H1 (cell line): ENCODE measurements around the gene POC1B. TPM values are rescaled to one million over a fixed set of nuclear protein-coding genes. Genes with fewer than 3 reads are reported as not detected.

Experiments
- CTCF ChIA-PET: fragments of 300-600 bp; sonication (Branson Sonifier 250); formaldehyde crosslinking; loops from one replicate; lab custom pipeline; 2021; ENCODE audit not compliant: partially characterized antibody; lab: Charles Lee
- POLR2A ChIA-PET: fragments of 300-600 bp; sonication (Branson Sonifier 250); formaldehyde crosslinking; loops from one replicate; lab custom pipeline; 2021; ENCODE audit warnings: inconsistent platforms; ENCODE audit not compliant: partially characterized antibody; lab: Charles Lee
- DNase-seq, 2 experiments: peaks; one replicate each; pipeline versions ENCODE4 v3.0.0 to v3.0.0-alpha.2; 2010 to 2022; ENCODE audit warnings: low spot score in 2 of 2, low read depth in 1 of 2, mixed read lengths in 1 of 2
- FAIRE-seq: peaks from 2 replicates; lab custom pipeline; 2011; peaks lifted over from hg19 to GRCh38; lab: Jason Lieb, UNC
- H2AFZ ChIP-seq: 2 replicates; pipeline ENCODE4 v1.8.1; 2012; ENCODE audit warnings: low read length, inconsistent platforms
- H2AK5ac ChIP-seq: 2 replicates; pipeline ENCODE4 v1.6.1; 2013; ENCODE audit warnings: low read depth, low read length
- H2BK120ac ChIP-seq: replicated peaks from 2 replicates; pipeline ENCODE3; 2013; ENCODE audit warnings: low read depth, low read length, inconsistent platforms
- H2BK12ac ChIP-seq: 2 replicates; pipeline ENCODE4 v1.6.1; 2013; ENCODE audit warnings: low read depth, low read length
- H2BK15ac ChIP-seq: 2 replicates; pipeline ENCODE4 v1.6.1; 2013; ENCODE audit warnings: low read length
- H2BK20ac ChIP-seq: 2 replicates; pipeline ENCODE4 v1.6.1; 2013; ENCODE audit warnings: low read length
- H2BK5ac ChIP-seq: 2 replicates; pipeline ENCODE4 v1.6.1; 2013; ENCODE audit warnings: low read depth, low read length
- H3K14ac ChIP-seq: 2 replicates; pipeline ENCODE4 v1.6.1; 2013; ENCODE audit warnings: inconsistent platforms; ENCODE audit not compliant: insufficient read length
- H3K18ac ChIP-seq: 2 replicates; pipeline ENCODE4 v1.6.1; 2013; ENCODE audit warnings: low read length; ENCODE audit errors: extremely low read depth
- H3K23ac ChIP-seq: 2 replicates; pipeline ENCODE4 v1.6.1; 2013; ENCODE audit warnings: inconsistent platforms; ENCODE audit not compliant: insufficient read length
- H3K23me2 ChIP-seq: 2 replicates; pipeline ENCODE4 v1.6.1; 2013; ENCODE audit warnings: low read depth, low read length
- H3K27ac ChIP-seq: 2 replicates; pipeline ENCODE4 v1.6.1; 2011; ENCODE audit warnings: low read depth, low read length, inconsistent platforms
- H3K27me3 ChIP-seq, 4 experiments: replicated peaks in 1 of 4; 1 replicate in 1 of 4; 2 replicates in 3 of 4; pipeline versions ENCODE4 v1.6.1 to v1.8.1; 2011 to 2013; ENCODE audit warnings: low read length in 3 of 4, mild to moderate bottlenecking in 3 of 4, inconsistent platforms in 2 of 4, mixed read lengths in 2 of 4, moderate library complexity in 1 of 4; ENCODE audit not compliant: control insufficient read depth in 3 of 4, insufficient read depth in 3 of 4; ENCODE audit errors: extremely low read depth in 1 of 4
- H3K36me3 ChIP-seq, 4 experiments: 2 replicates each; pipeline versions ENCODE4 v1.6.1 to v1.8.1; 2011 to 2013; ENCODE audit warnings: mild to moderate bottlenecking in 4 of 4, low read length in 3 of 4, moderate library complexity in 2 of 4, control low read depth in 1 of 4, inconsistent platforms in 1 of 4; ENCODE audit not compliant: insufficient read depth in 4 of 4, control insufficient read depth in 2 of 4
- H3K4ac ChIP-seq: replicated peaks from 2 replicates; pipeline ENCODE3; 2013; ENCODE audit warnings: low read length, low read depth, mixed read lengths, inconsistent platforms; ENCODE audit not compliant: insufficient read length
- H3K4me1 ChIP-seq, 4 experiments: replicated peaks in 1 of 4; 1 replicate in 1 of 4; 2 replicates in 3 of 4; pipeline versions ENCODE4 v1.6.1 to v1.8.1; 2011 to 2013; ENCODE audit warnings: low read length in 3 of 4, inconsistent platforms in 2 of 4, mixed read lengths in 1 of 4; ENCODE audit not compliant: insufficient read depth in 4 of 4, control insufficient read depth in 3 of 4
- H3K4me2 ChIP-seq, 2 experiments: 2 replicates each; pipeline versions ENCODE4 v1.6.1 to v1.8.1; 2011 to 2013; ENCODE audit warnings: low read depth in 2 of 2, low read length in 2 of 2, control low read depth in 1 of 2, inconsistent platforms in 1 of 2, mild to moderate bottlenecking in 1 of 2; ENCODE audit not compliant: insufficient read depth in 1 of 2
- H3K4me3 ChIP-seq, 4 experiments: fragments of 200-600, 300-600 bp in 1 of 4; sonication (generic), shearing (Covaris generic), sonication (Bioruptor Twin) in 1 of 4; 2 replicates each; pipeline versions ENCODE4 v1.5.1 to v1.8.1; 2011 to 2016; ENCODE audit warnings: low read length in 4 of 4, low read depth in 3 of 4, control low read depth in 2 of 4, inconsistent platforms in 2 of 4, mild to moderate bottlenecking in 2 of 4, mixed read lengths in 1 of 4, moderate library complexity in 1 of 4; ENCODE audit not compliant: insufficient read depth in 2 of 4; ENCODE audit errors: extremely low read depth in 1 of 4
- H3K56ac ChIP-seq: replicated peaks from 2 replicates; pipeline ENCODE3; 2013; ENCODE audit warnings: low read depth, mild to moderate bottlenecking, mixed read lengths, low read length, inconsistent platforms; ENCODE audit not compliant: insufficient read length
- H3K79me1 ChIP-seq: 2 replicates; pipeline ENCODE4 v1.6.1; 2013; ENCODE audit warnings: low read depth, low read length, control low read depth
- H3K79me2 ChIP-seq, 2 experiments: 2 replicates each; pipeline versions ENCODE4 v1.6.1 to v1.8.1; 2012 to 2013; ENCODE audit warnings: low read length in 2 of 2, mild to moderate bottlenecking in 2 of 2, inconsistent platforms in 1 of 2; ENCODE audit not compliant: insufficient read depth in 2 of 2, control insufficient read depth in 1 of 2
- H3K9ac ChIP-seq, 4 experiments: replicated peaks in 1 of 4; 1 replicate in 1 of 4; 2 replicates in 3 of 4; pipeline versions ENCODE4 v1.6.1 to v1.8.1; 2011 to 2013; ENCODE audit warnings: low read depth in 3 of 4, low read length in 3 of 4, control low read depth in 2 of 4, mild to moderate bottlenecking in 2 of 4, moderate library complexity in 2 of 4, inconsistent platforms in 1 of 4; ENCODE audit errors: extremely low read depth in 1 of 4
- H3K9me3 ChIP-seq, 2 experiments: 2 replicates each; pipeline versions ENCODE4 v1.6.1 to v1.8.1; 2012 to 2013; ENCODE audit warnings: mild to moderate bottlenecking in 2 of 2, moderate library complexity in 2 of 2, control low read depth in 1 of 2, inconsistent platforms in 1 of 2, low read depth in 1 of 2, low read length in 1 of 2, mixed read lengths in 1 of 2; ENCODE audit not compliant: insufficient read depth in 2 of 2
- H4K20me1 ChIP-seq, 2 experiments: replicated peaks in 1 of 2; 2 replicates each; pipeline versions ENCODE3 to v1.8.1; 2011 to 2013; ENCODE audit warnings: inconsistent platforms in 2 of 2, low read length in 2 of 2, mild to moderate bottlenecking in 1 of 2; ENCODE audit not compliant: insufficient read depth in 2 of 2, control insufficient read depth in 1 of 2
- H4K5ac ChIP-seq: 2 replicates; pipeline ENCODE4 v1.6.1; 2013; ENCODE audit warnings: low read length, low read depth, mixed read lengths, inconsistent platforms; ENCODE audit not compliant: insufficient read length
- H4K8ac ChIP-seq: 2 replicates; pipeline ENCODE4 v1.8.0; 2013; ENCODE audit warnings: mild to moderate bottlenecking, moderate library complexity, low read length, inconsistent platforms; ENCODE audit not compliant: insufficient read depth; ENCODE audit errors: extremely low read depth
- H4K91ac ChIP-seq: replicated peaks from 2 replicates; pipeline ENCODE3; 2013; ENCODE audit warnings: low read length, mixed read lengths, inconsistent platforms; ENCODE audit not compliant: insufficient read length
- NRF1 ChIP-seq: IDR thresholded peaks from 2 replicates; pipeline ENCODE4 v1.6.1; 2011; ENCODE audit warnings: mild to moderate bottlenecking, low read depth, low read length, improper control_type of control experiment
- POLR2A ChIP-seq, 2 experiments: IDR thresholded peaks; 1 replicate in 1 of 2; 2 replicates in 1 of 2; pipeline ENCODE4 v1.6.1; 2011; ENCODE audit warnings: low read depth in 2 of 2, low read length in 2 of 2, mild to moderate bottlenecking in 2 of 2; ENCODE audit errors: control extremely low read depth in 1 of 2
- SP4 ChIP-seq: IDR thresholded peaks from 2 replicates; pipeline ENCODE4 v1.6.1; 2012; ENCODE audit warnings: low read length, inconsistent platforms
- TEAD4 ChIP-seq: IDR thresholded peaks from 2 replicates; pipeline ENCODE4 v1.6.1; 2012; ENCODE audit warnings: low read depth, low read length, inconsistent platforms, mixed read lengths
- polyA plus RNA-seq, 7 experiments: library from polyadenylated mRNA; depleted of rRNA in 3 of 7; stranded (reverse) in 5 of 7; unstranded in 2 of 7; fragments of >200 nt in 5 of 7; fragments of 200-250 nt in 2 of 7; gene quantifications; 1 replicate in 5 of 7; 2 replicates in 1 of 7; 4 replicates in 1 of 7; pipeline versions ENCODE4 v1.2.1 to v1.2.3, GENCODE V29; 2011 to 2013; ENCODE audit warnings: missing spikeins in 2 of 7, mixed read lengths in 2 of 7
- total RNA-seq: library from RNA; stranded (reverse); fragmentation: NEBNext Ultra II Directional; extraction: Animal tissue kit (Norgen Biotek cat#: 25700); gene quantifications from 2 replicates; pipeline ENCODE4 v1.2.1, GENCODE V29; 2021

Gene POC1B
- total and polyA plus RNA-seq, 2 of the 8 experiments (the other 6 are each of a cell fraction or from before 2014, with no cell fraction given): 7.5 to 16.3 TPM

DNA sequence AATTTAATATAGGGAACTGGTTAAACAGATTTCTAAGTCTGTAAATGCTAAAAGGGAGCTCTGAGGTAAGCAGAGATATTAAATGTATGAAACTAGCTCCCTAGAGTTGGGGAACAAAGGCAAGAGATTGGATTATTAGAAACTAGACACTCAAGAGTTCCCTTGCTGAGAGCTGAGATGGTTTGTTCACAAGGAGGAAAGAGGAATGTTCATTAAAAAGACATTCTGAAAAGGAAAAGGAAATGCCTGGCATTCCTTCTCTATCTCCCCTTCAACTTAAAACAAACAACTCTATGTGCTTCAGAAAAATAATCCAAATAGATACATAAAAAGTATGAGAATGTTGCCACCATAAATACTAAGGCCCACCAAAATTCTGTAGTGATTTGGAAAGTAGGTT is 74.9 kb downstream of the POC1B start:
- Histone ChIP-seq H3K4me1 (peaks cover 0 to 10% (median 6%) of the 10 kb centered on the region in 4 experiments; a peak in 3 of 7 replicates), H3K9ac (no peak overlapping the region), H3K36me3 (no peaks in the 10 kb centered on the region), H2AK5ac (no peak overlapping the region), H3K18ac (no peak overlapping the region), H2BK20ac (no peak overlapping the region), H3K23me2 (no peaks in the 10 kb centered on the region), H4K5ac (no peak overlapping the region), H2AFZ (no peak overlapping the region), H3K23ac (no peak overlapping the region), H3K79me2 (no peaks in the 10 kb centered on the region), H3K4me3 (no peak overlapping the region), H3K56ac (no peak overlapping the region), H3K27ac (no peak overlapping the region), H3K9me3 (no peaks in the 10 kb centered on the region), H2BK15ac (no peak overlapping the region), H3K27me3 (no peaks in the 10 kb centered on the region), H3K4ac (no peak overlapping the region), H4K91ac (no peak overlapping the region), H3K14ac (no peak overlapping the region), H3K79me1 (no peaks in the 10 kb centered on the region), H2BK120ac (no peak overlapping the region), H4K8ac (no peak overlapping the region), H4K20me1 (no peaks in the 10 kb centered on the region), H2BK12ac (no peak overlapping the region), H2BK5ac (no peak overlapping the region), H3K4me2 (no peak overlapping the region; a peak in 1 of 4 replicates)
- TF ChIP-seq SP4 (no peak), NRF1 (no peak), POLR2A (IDR thresholded peaks at IDR 0.05; ENCODE audit: control extremely low read depth in 1 of 2, low read depth in 2 of 2, low read length in 2 of 2) (no peak), TEAD4 (peak; percentile 70)
- ChIA-PET POLR2A (interaction anchor here (0.7 to 4.5 kb wide), 4 partner anchors 11 to 322 kb away, joined by 3 to 41 read pairs (median 6); partner anchors contain the start of gene DUSP6), CTCF (interaction anchor here (0.9 to 2.4 kb wide), 5 partner anchors 11 to 404 kb away, joined by 3 to 11 read pairs (median 5); partner anchors contain the start of gene DUSP6)
- no peak for FAIRE-seq
- DNase-seq: no peak
